Neural cell (in vitro differentiated cells): ENCODE data around the gene WWC1.

ENCODE experiments used
- EZH2 ChIP-seq: fragments of 200-600, 300-800 bp; shearing (Covaris generic), sonication (generic); IDR thresholded peaks from 2 replicates; pipeline ENCODE4 v1.6.1; 2014; ENCODE audit warnings: antibody characterized with exemption, low read length, borderline replicate concordance, mild to moderate bottlenecking; ENCODE audit not compliant: insufficient read depth, poor library complexity, severe bottlenecking
- POLR2AphosphoS5 ChIP-seq: IDR thresholded peaks from 2 replicates; pipeline ENCODE4 v1.6.1; 2012
- TAF1 ChIP-seq: IDR thresholded peaks from 2 replicates; pipeline ENCODE4 v1.6.1; 2012; ENCODE audit warnings: low read depth
- TF ChIP-seq, protein P1 (sequence below): fragments of 450-650 bp; IDR thresholded peaks from 2 replicates; pipeline ENCODE4 v1.5.1; 2014; ENCODE audit warnings: antibody characterized with exemption, mild to moderate bottlenecking, moderate library complexity; ENCODE audit not compliant: poor library complexity, severe bottlenecking

GRCh38 chr5:168357876-168358275, 66.4 kb downstream of the WWC1 start:
- TF ChIP-seq POLR2AphosphoS5 (no peak), EZH2 (no peak), TAF1 (no peak)
- TF ChIP-seq, protein P1, sequence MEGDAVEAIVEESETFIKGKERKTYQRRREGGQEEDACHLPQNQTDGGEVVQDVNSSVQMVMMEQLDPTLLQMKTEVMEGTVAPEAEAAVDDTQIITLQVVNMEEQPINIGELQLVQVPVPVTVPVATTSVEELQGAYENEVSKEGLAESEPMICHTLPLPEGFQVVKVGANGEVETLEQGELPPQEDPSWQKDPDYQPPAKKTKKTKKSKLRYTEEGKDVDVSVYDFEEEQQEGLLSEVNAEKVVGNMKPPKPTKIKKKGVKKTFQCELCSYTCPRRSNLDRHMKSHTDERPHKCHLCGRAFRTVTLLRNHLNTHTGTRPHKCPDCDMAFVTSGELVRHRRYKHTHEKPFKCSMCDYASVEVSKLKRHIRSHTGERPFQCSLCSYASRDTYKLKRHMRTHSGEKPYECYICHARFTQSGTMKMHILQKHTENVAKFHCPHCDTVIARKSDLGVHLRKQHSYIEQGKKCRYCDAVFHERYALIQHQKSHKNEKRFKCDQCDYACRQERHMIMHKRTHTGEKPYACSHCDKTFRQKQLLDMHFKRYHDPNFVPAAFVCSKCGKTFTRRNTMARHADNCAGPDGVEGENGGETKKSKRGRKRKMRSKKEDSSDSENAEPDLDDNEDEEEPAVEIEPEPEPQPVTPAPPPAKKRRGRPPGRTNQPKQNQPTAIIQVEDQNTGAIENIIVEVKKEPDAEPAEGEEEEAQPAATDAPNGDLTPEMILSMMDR = no peak
